Measurements from ENCODE around the gene DNAH14. TPM values are rescaled to one million over a fixed set of nuclear protein-coding genes. Genes with fewer than 3 reads are reported as not detected.

The DNAH14 gene
- total RNA-seq, 1 donor = 31.8 TPM

DNA sequence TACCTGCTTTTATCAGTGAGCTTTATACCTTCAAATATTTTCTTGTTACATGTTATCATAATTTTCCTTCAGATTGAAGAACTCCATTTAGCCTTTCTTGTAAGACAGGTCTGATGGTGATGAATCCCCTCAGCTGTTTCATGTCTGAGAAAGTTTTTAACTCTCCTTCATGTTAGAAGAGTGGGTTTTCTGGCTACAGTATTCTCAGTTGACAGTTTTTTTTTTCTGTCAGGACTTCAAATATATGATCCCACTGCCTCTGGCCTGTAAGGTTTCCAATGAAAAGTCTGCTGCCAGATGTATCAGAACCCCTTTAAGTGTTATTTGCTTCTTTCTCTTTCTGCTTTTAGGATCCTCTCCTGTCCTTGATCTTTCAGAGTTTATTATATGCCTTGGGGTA lies 250.2 kb downstream of the DNAH14 start:
- no peaks in the 10 kb centered on the region for H4K20me1 ChIP-seq (ENCODE audit: insufficient read depth, low read length)
- no peak overlapping the region for H3K27ac ChIP-seq (ENCODE audit: low read depth, low read length)
- no peak overlapping the region for H2AFZ ChIP-seq (ENCODE audit: low read length)
- no peak overlapping the region for H3K4me3 ChIP-seq (ENCODE audit: insufficient read depth, low read length)
- no peak for TF ChIP-seq CTCF (IDR thresholded peaks at IDR 0.05; ENCODE audit: extremely low read depth, low read depth, low read length)
- no peaks in the 10 kb centered on the region for H3K9me3 ChIP-seq (ENCODE audit: low read depth, low read length)
- H3K4me1 ChIP-seq (ENCODE audit: insufficient read depth, low read length) = no peaks in the 10 kb centered on the region
- H3K4me2 ChIP-seq (ENCODE audit: insufficient read depth, low read length) = no peak overlapping the region
- no peak for DNase-seq (ENCODE audit: insufficient read length, low spot score, missing footprints)
- no peaks in the 10 kb centered on the region for H3K79me2 ChIP-seq (ENCODE audit: insufficient read depth, low read length)
- no peaks in the 10 kb centered on the region for H3K36me3 ChIP-seq (ENCODE audit: insufficient read depth, low read length)
- no peaks in the 10 kb centered on the region for H3K27me3 ChIP-seq (ENCODE audit: insufficient read depth, low read length)

GRCh38 chr1:225182716-225183115 lies 253.2 kb downstream of the DNAH14 start:
- Histone ChIP-seq H3K36me3 (ENCODE audit: insufficient read depth, low read length) (no peaks in the 10 kb centered on the region), H3K9me3 (ENCODE audit: low read depth, low read length) (no peaks in the 10 kb centered on the region), H3K4me3 (ENCODE audit: insufficient read depth, low read length) (no peak overlapping the region), H2AFZ (ENCODE audit: low read length) (no peak overlapping the region), H3K4me2 (ENCODE audit: insufficient read depth, low read length) (no peak overlapping the region), H3K27me3 (ENCODE audit: insufficient read depth, low read length) (no peaks in the 10 kb centered on the region), H3K79me2 (ENCODE audit: insufficient read depth, low read length) (no peaks in the 10 kb centered on the region), H3K4me1 (ENCODE audit: insufficient read depth, low read length) (no peaks in the 10 kb centered on the region), H4K20me1 (ENCODE audit: insufficient read depth, low read length) (no peaks in the 10 kb centered on the region), H3K27ac (ENCODE audit: low read depth, low read length) (no peak overlapping the region)
- TF ChIP-seq CTCF (IDR thresholded peaks at IDR 0.05; ENCODE audit: extremely low read depth, low read depth, low read length) = no peak
- DNase-seq (ENCODE audit: insufficient read length, low spot score, missing footprints) = peak; percentile 1

GRCh38 chr1:225191199-225191753 lies 261.8 kb downstream of the DNAH14 start:
- Histone ChIP-seq H4K20me1 (ENCODE audit: insufficient read depth, low read length) (no peaks in the 10 kb centered on the region), H3K27me3 (ENCODE audit: insufficient read depth, low read length) (no peaks in the 10 kb centered on the region), H3K4me1 (ENCODE audit: insufficient read depth, low read length) (no peaks in the 10 kb centered on the region), H3K9me3 (ENCODE audit: low read depth, low read length) (no peaks in the 10 kb centered on the region), H3K27ac (ENCODE audit: low read depth, low read length) (no peak overlapping the region), H3K4me3 (ENCODE audit: insufficient read depth, low read length) (no peak overlapping the region), H2AFZ (ENCODE audit: low read length) (no peak overlapping the region), H3K36me3 (ENCODE audit: insufficient read depth, low read length) (no peaks in the 10 kb centered on the region), H3K79me2 (ENCODE audit: insufficient read depth, low read length) (no peaks in the 10 kb centered on the region), H3K4me2 (ENCODE audit: insufficient read depth, low read length) (no peak overlapping the region)
- no peak for TF ChIP-seq CTCF (IDR thresholded peaks at IDR 0.05; ENCODE audit: extremely low read depth, low read depth, low read length)
- no peak for DNase-seq (ENCODE audit: insufficient read length, low spot score, missing footprints)

DNA sequence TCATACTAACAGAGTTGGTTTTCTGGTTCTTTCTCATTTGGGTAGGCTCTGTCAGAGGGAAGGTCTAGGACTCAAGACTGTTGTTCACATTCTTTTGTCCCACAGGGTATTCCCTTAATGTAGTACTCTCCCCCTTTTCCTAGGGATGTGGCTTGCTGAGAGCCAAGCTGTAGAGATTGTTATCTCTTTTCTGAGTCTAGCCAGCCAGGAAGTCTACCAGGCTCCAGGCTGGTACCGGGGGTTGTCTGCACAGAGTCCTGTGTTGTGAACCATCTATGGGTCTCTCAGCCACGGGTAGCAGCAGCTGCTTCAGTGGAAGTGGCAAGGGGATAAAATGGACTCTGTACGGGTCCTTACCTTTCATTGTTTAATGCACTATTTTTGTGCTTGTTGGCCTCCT lies 272.0 kb downstream of the DNAH14 start:
- DNase-seq (ENCODE audit: insufficient read length, low spot score, missing footprints) = no peak
- Histone ChIP-seq H4K20me1 (ENCODE audit: insufficient read depth, low read length) (no peaks in the 10 kb centered on the region), H3K9me3 (ENCODE audit: low read depth, low read length) (no peaks in the 10 kb centered on the region), H3K4me2 (ENCODE audit: insufficient read depth, low read length) (no peak overlapping the region), H3K4me1 (ENCODE audit: insufficient read depth, low read length) (no peaks in the 10 kb centered on the region), H2AFZ (ENCODE audit: low read length) (no peak overlapping the region), H3K27me3 (ENCODE audit: insufficient read depth, low read length) (no peaks in the 10 kb centered on the region), H3K79me2 (ENCODE audit: insufficient read depth, low read length) (no peaks in the 10 kb centered on the region), H3K36me3 (ENCODE audit: insufficient read depth, low read length) (no peaks in the 10 kb centered on the region), H3K27ac (ENCODE audit: low read depth, low read length) (no peak overlapping the region), H3K4me3 (ENCODE audit: insufficient read depth, low read length) (no peak overlapping the region)
- no peak for TF ChIP-seq CTCF (IDR thresholded peaks at IDR 0.05; ENCODE audit: extremely low read depth, low read depth, low read length)

Data from osteoblast (primary cell).